OCI-LY1 (cell line): Measurements from ENCODE around the gene CDK2.

Source experiments
- CTCF ChIP-seq: fragments of 200-600 bp; sonication (generic), shearing (Covaris generic); IDR thresholded peaks from 2 replicates; pipeline ENCODE4 v1.5.1; 2017; ENCODE audit warnings: mild to moderate bottlenecking, antibody characterized with exemption, low read length, moderate library complexity, mixed read lengths
- EZH2 ChIP-seq: fragments of 200-600 bp; sonication (generic), shearing (Covaris generic); IDR thresholded peaks from 2 replicates; pipeline ENCODE4 v1.8.0; 2017; ENCODE audit warnings: borderline replicate concordance, mixed run types, mild to moderate bottlenecking, antibody characterized with exemption, low read length, moderate library complexity, mixed read lengths

DNA sequence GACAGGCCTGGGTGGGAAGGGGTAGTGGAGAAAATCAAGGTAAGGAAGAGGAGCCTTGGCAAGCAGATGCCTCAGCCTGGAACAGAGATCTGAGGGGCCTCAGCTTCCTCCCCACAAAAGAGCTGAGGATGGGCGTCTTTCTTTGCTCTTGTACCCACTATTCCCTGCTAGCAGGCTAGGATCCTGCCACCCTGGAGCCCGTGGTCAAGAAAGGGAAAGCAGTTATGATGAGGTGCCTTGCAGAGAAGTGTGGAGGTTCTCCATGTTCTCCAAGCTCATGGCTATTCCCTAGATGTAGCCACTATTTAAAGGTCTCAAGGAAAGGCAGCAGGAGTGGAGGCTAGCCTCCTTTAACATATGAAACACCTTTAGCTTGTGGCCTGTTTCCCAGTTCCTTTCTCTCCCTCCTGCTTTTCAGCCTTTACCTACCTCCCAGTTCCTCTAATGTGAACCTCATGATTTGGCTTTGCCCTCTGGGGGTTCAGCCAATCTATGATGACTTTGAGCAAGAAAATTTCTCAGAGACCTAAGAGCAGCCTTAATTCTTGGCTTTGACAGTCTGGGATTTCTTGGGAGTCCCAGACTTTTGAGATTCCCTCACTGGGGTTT is 55.4 kb downstream of the CDK2 start:
- TF ChIP-seq CTCF (no peak), EZH2 (no peak)
